Kidney (tissue), 14 donors: ENCODE data around the gene RHBDL1. TPM values are rescaled to one million over a fixed set of nuclear protein-coding genes. Genes with fewer than 3 reads are reported as not detected.

Experiments used
- DNase-seq, 5 donors: peaks; one replicate each; pipeline ENCODE4 v3.0.0-alpha.2; 2013 to 2020
- FAIRE-seq: peaks from 2 replicates; lab custom pipeline; 2012; peaks lifted over from hg19 to GRCh38; lab: Jason Lieb, UNC
- H3K27ac ChIP-seq, 2 donors: one replicate each; pipeline ENCODE4 v1.7.0; 2013; ENCODE audit warnings: low read depth in 2 of 2, low read length in 2 of 2, inconsistent platforms in 1 of 2
- H3K27me3 ChIP-seq: one replicate; pipeline ENCODE4 v1.7.1; 2013; ENCODE audit warnings: low read length, inconsistent platforms; ENCODE audit not compliant: control insufficient read depth, insufficient read depth
- H3K36me3 ChIP-seq, 3 donors: one replicate each; pipeline versions ENCODE4 v1.7.0 to v1.7.1; 2013; ENCODE audit warnings: low read length in 3 of 3, control low read depth in 1 of 3, inconsistent platforms in 1 of 3; ENCODE audit not compliant: insufficient read depth in 3 of 3, control insufficient read depth in 2 of 3
- H3K4me1 ChIP-seq, 3 donors: one replicate each; pipeline versions ENCODE4 v1.7.0 to v1.7.1; 2013; ENCODE audit warnings: low read length in 3 of 3, inconsistent platforms in 1 of 3, low read depth in 1 of 3; ENCODE audit not compliant: control insufficient read depth in 2 of 3, insufficient read depth in 2 of 3
- H3K4me3 ChIP-seq, 3 donors: one replicate each; pipeline versions ENCODE4 v1.7.0 to v1.8.1; 2013; ENCODE audit warnings: low read length in 3 of 3, control low read depth in 1 of 3, inconsistent platforms in 1 of 3
- H3K9ac ChIP-seq, 3 donors: one replicate each; pipeline versions ENCODE4 v1.7.0 to v1.7.1; 2013; ENCODE audit warnings: low read length in 3 of 3, control low read depth in 1 of 3, inconsistent platforms in 1 of 3
- H3K9me3 ChIP-seq, 3 donors: one replicate each; pipeline versions ENCODE4 v1.7.0 to v1.7.1; 2013; ENCODE audit warnings: low read length in 3 of 3, control low read depth in 1 of 3, inconsistent platforms in 1 of 3; ENCODE audit not compliant: control insufficient read depth in 2 of 3, insufficient read depth in 1 of 3
- CTCF ChIP-seq: IDR thresholded peaks from 3 replicates; pipeline ENCODE4 v1.5.1; 2012; ENCODE audit warnings: mild to moderate bottlenecking, moderate library complexity, borderline replicate concordance; ENCODE audit not compliant: insufficient read depth; ENCODE audit errors: extremely low read depth
- intact Hi-C: fragments of 100-400 bp; cut with DNase I; formaldehyde crosslinking; loops from one replicate; pipeline ENCODE4 v1.11.1; 2022
- polyA plus RNA-seq: library from polyadenylated mRNA; stranded (reverse); fragments of 350-450 nt; fragmentation: Illumina TruSeq; extraction: RNeasy Lipid Tissue Mini Kit (QIAGEN cat#74804); gene quantifications from one replicate; pipeline ENCODE4 v1.2.3, GENCODE V29; 2014; ENCODE audit warnings: low read depth, low replicate concordance; ENCODE audit not compliant: insufficient read depth
- total RNA-seq: library from RNA; stranded (reverse); fragmentation: NEBNext Ultra II Directional; extraction: Animal tissue kit (Norgen Biotek cat#: 25700); gene quantifications from one replicate; pipeline ENCODE4 v1.2.1, GENCODE V29; 2021
- donor health status: control.
- donor health status: control.
- donor health status: control.
- donor health status: control.
- donor health status: control.
- donor health status: DM: yes; HTN: yes; CAD: no.
- donor health status: Normal renal cell carcinoma (clear cell type).

The RHBDL1 gene
- total and polyA plus RNA-seq, 2 donors from 2014 or later, result 0.88 to 9.7 TPM

GRCh38 chr16:672851-673250 lies 2.6 kb upstream of the RHBDL1 start:
- H3K4me1 ChIP-seq, result peaks cover 0 to 15% (median 0%) of the 10 kb centered on the region in 3 donors
- H3K9me3 ChIP-seq, result no peaks in the 10 kb centered on the region
- no peaks in the 10 kb centered on the region for H3K27me3 ChIP-seq
- no peak overlapping the region for H3K9ac ChIP-seq
- intact Hi-C loops, result no loop called here
- no peak for DNase-seq
- no peak for FAIRE-seq
- H3K4me3 ChIP-seq, result no peak overlapping the region
- TF ChIP-seq CTCF, result no peak
- no peak overlapping the region for H3K27ac ChIP-seq
- H3K36me3 ChIP-seq, result peaks cover 0 to 12% (median 10%) of the 10 kb centered on the region in 3 donors

GRCh38 chr16:673399-673991 lies 2.0 kb upstream of the RHBDL1 start:
- H3K36me3 ChIP-seq, result peaks cover 0 to 12% (median 10%) of the 10 kb centered on the region in 3 donors

GRCh38 chr16:674214-674881 lies 1.1 kb upstream of the RHBDL1 start:
- DNase-seq, result no peak
- H3K27ac ChIP-seq, result no peak overlapping the region
- no peak overlapping the region for H3K4me3 ChIP-seq
- TF ChIP-seq CTCF, result no peak
- intact Hi-C loops, result no loop called here
- H3K36me3 ChIP-seq, result peaks cover 0 to 12% (median 10%) of the 10 kb centered on the region in 3 donors
- H3K9me3 ChIP-seq, result no peaks in the 10 kb centered on the region
- no peaks in the 10 kb centered on the region for H3K27me3 ChIP-seq
- H3K4me1 ChIP-seq, result peaks cover 0 to 9% (median 0%) of the 10 kb centered on the region in 3 donors
- no peak overlapping the region for H3K9ac ChIP-seq
- no peak for FAIRE-seq

More at GRCh38 chr16:673399-673991, 2.0 kb upstream of the RHBDL1 start:
- peaks cover 0 to 15% (median 0%) of the 10 kb centered on the region in 3 donors for H3K4me1 ChIP-seq
- H3K9me3 ChIP-seq, result no peaks in the 10 kb centered on the region
- no peak overlapping the region for H3K27ac ChIP-seq
- TF ChIP-seq CTCF, result no peak
- no peak overlapping the region for H3K9ac ChIP-seq
- intact Hi-C loops, result no loop called here
- no peak overlapping the region for H3K4me3 ChIP-seq
- H3K27me3 ChIP-seq, result no peaks in the 10 kb centered on the region
- DNase-seq (no peak), FAIRE-seq (no peak)
